SK-N-SH treated with all-trans-retinoic acid at 6 μM for 48 hours (cell line): ENCODE measurements around the gene CNNM1.

Source experiments
- ARNTL ChIP-seq: fragments of 450-650 bp; formaldehyde crosslinking; IDR thresholded peaks from 2 replicates; pipeline ENCODE4 v1.5.0; 2020; ENCODE audit warnings: low read depth, mild to moderate bottlenecking, moderate library complexity, borderline replicate concordance
- ZFP3 ChIP-seq: fragments of 250-450 bp; sonication (Bioruptor Pico); IDR thresholded peaks from 2 replicates; pipeline ENCODE4 v1.5.0; 2020; ENCODE audit warnings: mild to moderate bottlenecking, moderate library complexity

- no peak for TF ChIP-seq ARNTL (CRISPR knock-in tag)
- TF ChIP-seq ZFP3 (CRISPR knock-in tag) = no peak
Measured at GRCh38 chr10:99387071-99387470, 57.9 kb downstream of the CNNM1 start.
